ENCODE measurements around the gene STXBP6.

DNA sequence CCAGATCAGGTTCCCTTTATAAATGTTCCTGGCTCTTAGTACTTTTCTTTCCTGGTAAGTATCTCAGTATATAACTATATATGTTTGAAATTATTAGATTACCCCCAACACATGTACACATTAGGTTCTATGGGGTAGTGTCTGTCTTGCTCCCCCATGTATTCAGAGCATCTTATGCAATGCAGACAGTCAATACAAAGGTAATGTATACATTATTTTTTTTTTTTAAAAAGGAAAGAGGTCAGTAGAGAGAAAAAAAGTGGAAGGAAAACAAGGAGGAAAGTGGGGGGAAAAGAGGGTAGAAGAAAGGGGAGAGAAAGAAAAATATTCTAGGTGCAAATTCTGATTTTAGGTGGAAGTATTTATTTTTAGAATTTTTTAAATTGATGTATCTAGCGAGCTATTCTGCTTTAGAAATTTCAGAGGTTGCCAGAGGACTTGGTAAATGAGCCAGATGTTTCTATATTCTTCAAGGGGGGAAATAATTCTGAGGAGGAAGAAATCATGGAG lies 157.9 kb downstream of the STXBP6 start:
- TF ChIP-seq POLR2A (IDR thresholded peaks at IDR 0.05) (no peak), POLR2AphosphoS5 (IDR thresholded peaks at IDR 0.05) (no peak), EP300 (IDR thresholded peaks at IDR 0.05; ENCODE audit: low read depth) (no peak)
- TF ChIP-seq, protein P1, sequence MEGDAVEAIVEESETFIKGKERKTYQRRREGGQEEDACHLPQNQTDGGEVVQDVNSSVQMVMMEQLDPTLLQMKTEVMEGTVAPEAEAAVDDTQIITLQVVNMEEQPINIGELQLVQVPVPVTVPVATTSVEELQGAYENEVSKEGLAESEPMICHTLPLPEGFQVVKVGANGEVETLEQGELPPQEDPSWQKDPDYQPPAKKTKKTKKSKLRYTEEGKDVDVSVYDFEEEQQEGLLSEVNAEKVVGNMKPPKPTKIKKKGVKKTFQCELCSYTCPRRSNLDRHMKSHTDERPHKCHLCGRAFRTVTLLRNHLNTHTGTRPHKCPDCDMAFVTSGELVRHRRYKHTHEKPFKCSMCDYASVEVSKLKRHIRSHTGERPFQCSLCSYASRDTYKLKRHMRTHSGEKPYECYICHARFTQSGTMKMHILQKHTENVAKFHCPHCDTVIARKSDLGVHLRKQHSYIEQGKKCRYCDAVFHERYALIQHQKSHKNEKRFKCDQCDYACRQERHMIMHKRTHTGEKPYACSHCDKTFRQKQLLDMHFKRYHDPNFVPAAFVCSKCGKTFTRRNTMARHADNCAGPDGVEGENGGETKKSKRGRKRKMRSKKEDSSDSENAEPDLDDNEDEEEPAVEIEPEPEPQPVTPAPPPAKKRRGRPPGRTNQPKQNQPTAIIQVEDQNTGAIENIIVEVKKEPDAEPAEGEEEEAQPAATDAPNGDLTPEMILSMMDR (IDR thresholded peaks at IDR 0.05), result no peak
